Testis (tissue), 2 donors: ENCODE data around the gene INF2.

Experiments used
- POLR2A ChIP-seq: fragments of 450-650 bp; IDR thresholded peaks from one replicate; pipeline ENCODE4 v1.6.1; 2017; ENCODE audit warnings: antibody characterized with exemption, mild to moderate bottlenecking, moderate library complexity
- TF ChIP-seq, protein P1 (sequence below), 3 experiments: fragments of 450-650 bp in 2 of 3; fragments of 200-600 bp in 1 of 3; sonication (generic) in 1 of 3; IDR thresholded peaks; one replicate each; pipeline ENCODE4 v1.5.1; 2016 to 2019; ENCODE audit warnings: antibody characterized with exemption in 3 of 3, mild to moderate bottlenecking in 2 of 3, moderate library complexity in 1 of 3

GRCh38 chr14:104686624-104687517, 2.5 kb upstream of the INF2 start:
- TF ChIP-seq, protein P1, sequence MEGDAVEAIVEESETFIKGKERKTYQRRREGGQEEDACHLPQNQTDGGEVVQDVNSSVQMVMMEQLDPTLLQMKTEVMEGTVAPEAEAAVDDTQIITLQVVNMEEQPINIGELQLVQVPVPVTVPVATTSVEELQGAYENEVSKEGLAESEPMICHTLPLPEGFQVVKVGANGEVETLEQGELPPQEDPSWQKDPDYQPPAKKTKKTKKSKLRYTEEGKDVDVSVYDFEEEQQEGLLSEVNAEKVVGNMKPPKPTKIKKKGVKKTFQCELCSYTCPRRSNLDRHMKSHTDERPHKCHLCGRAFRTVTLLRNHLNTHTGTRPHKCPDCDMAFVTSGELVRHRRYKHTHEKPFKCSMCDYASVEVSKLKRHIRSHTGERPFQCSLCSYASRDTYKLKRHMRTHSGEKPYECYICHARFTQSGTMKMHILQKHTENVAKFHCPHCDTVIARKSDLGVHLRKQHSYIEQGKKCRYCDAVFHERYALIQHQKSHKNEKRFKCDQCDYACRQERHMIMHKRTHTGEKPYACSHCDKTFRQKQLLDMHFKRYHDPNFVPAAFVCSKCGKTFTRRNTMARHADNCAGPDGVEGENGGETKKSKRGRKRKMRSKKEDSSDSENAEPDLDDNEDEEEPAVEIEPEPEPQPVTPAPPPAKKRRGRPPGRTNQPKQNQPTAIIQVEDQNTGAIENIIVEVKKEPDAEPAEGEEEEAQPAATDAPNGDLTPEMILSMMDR (IDR thresholded peaks at IDR 0.05) = no peak
- TF ChIP-seq POLR2A = no peak
